PC-3 (cell line): ENCODE results near the gene TFF3.

Experiments
- EZH2 ChIP-seq: fragments of 300-600 bp; sonication (generic); IDR thresholded peaks from one replicate; pipeline ENCODE4 v1.6.1; 2017; ENCODE audit warnings: antibody characterized with exemption, mild to moderate bottlenecking, low read length; ENCODE audit not compliant: unreplicated experiment
- TF ChIP-seq, protein P1 (sequence below): fragments of 300-600 bp; sonication (generic); conservative IDR thresholded peaks from 2 replicates; pipeline ENCODE4 v1.5.1; 2017; ENCODE audit warnings: antibody characterized with exemption, low read depth, mild to moderate bottlenecking, low read length

DNA sequence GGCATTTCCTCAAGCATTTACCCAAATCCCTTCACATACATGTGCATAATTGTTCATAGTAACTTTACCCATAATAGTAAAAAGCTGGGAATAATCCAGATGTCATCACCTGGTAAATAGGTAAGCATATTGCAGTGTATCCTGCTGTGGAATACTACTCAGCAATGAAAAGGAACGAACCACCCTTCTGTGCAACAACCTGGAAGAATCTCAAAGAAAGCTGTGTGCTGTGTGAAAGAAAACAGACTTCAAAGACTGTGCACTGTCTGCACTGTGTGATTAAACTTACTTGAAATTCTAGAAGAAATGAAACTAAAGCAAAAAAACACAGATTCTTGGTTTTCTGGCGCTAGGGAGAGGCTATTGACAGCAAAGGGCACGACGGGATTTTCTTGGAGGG is 22.1 kb upstream of the TFF3 start:
- no peak for TF ChIP-seq EZH2
- TF ChIP-seq, protein P1, sequence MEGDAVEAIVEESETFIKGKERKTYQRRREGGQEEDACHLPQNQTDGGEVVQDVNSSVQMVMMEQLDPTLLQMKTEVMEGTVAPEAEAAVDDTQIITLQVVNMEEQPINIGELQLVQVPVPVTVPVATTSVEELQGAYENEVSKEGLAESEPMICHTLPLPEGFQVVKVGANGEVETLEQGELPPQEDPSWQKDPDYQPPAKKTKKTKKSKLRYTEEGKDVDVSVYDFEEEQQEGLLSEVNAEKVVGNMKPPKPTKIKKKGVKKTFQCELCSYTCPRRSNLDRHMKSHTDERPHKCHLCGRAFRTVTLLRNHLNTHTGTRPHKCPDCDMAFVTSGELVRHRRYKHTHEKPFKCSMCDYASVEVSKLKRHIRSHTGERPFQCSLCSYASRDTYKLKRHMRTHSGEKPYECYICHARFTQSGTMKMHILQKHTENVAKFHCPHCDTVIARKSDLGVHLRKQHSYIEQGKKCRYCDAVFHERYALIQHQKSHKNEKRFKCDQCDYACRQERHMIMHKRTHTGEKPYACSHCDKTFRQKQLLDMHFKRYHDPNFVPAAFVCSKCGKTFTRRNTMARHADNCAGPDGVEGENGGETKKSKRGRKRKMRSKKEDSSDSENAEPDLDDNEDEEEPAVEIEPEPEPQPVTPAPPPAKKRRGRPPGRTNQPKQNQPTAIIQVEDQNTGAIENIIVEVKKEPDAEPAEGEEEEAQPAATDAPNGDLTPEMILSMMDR: no peak
